HG03135 (cell line): Measurements from ENCODE around the gene PPP1R16B.
A peak's percentile ranks its signal among the peaks of the same experiment; 100 is the strongest.
"Not testable (repeated sequence)": the region's sequence is repeated elsewhere in the genome, so short reads cannot be mapped to it uniquely, and the experiment has no call there.

Source experiments
- ATAC-seq: cut with Tn5 transposase; IDR thresholded peaks from one replicate; pipeline ENCODE4 v1.9.1; 2021; ENCODE audit warnings: mild to moderate bottlenecking, moderate library complexity; ENCODE audit not compliant: unreplicated experiment

Gene PPP1R16B

GRCh38 chr20:38791291-38791690 lies 14.2 kb upstream of the PPP1R16B start:
- no peak for ATAC-seq

DNA sequence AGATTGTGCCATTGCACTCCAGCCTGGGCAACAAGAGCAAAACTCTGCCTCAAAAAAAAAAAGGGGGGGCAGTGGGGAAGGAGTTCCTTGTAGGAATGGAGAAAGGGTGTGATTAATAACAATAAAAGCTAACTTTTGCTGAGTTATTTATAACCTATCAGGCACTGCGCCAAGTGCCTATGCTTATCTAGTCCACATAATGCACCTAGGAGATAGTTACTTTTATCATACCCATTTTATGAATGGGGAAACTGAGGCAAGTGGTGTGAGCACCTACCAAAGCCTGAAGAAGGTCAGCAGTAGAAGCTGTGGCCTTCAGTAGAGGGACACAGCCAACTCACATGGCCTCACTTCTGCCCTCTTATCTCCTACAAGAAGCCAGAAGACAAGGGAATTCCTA lies 13.6 kb upstream of the PPP1R16B start:
- ATAC-seq = no peak

GRCh38 chr20:38794057-38794456 lies 11.4 kb upstream of the PPP1R16B start:
- not testable (repeated sequence) for ATAC-seq

- no peak for ATAC-seq
Measured at GRCh38 chr20:38798266-38798665, 7.2 kb upstream of the PPP1R16B start.

GRCh38 chr20:38799203-38799602 lies 6.3 kb upstream of the PPP1R16B start:
- no peak for ATAC-seq

- no peak for ATAC-seq
Measured at GRCh38 chr20:38800882-38801281, 4.6 kb upstream of the PPP1R16B start.

DNA sequence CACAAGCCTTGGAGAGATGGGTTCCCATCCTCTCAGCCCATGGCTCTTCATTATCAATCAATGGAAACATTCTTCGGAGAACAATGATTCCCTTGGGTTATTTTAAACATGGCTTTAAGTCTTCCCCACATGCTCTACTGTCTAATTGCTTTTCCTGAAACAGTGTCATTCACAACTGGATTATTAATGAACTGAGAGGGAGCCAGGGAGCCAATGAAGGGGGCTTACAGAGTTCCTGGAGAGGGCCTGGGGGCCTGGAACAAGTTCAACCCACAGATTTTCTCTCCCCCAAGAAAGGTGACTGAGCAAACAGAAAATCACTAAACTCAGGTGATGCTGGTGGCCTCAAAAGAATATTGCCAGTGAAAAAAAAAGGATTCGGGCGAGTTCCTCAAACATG lies 1.3 kb upstream of the PPP1R16B start:
- ATAC-seq = no peak

GRCh38 chr20:38804682-38805501 lies 605 bp upstream of the PPP1R16B start:
- peak; percentile 41 for ATAC-seq

DNA sequence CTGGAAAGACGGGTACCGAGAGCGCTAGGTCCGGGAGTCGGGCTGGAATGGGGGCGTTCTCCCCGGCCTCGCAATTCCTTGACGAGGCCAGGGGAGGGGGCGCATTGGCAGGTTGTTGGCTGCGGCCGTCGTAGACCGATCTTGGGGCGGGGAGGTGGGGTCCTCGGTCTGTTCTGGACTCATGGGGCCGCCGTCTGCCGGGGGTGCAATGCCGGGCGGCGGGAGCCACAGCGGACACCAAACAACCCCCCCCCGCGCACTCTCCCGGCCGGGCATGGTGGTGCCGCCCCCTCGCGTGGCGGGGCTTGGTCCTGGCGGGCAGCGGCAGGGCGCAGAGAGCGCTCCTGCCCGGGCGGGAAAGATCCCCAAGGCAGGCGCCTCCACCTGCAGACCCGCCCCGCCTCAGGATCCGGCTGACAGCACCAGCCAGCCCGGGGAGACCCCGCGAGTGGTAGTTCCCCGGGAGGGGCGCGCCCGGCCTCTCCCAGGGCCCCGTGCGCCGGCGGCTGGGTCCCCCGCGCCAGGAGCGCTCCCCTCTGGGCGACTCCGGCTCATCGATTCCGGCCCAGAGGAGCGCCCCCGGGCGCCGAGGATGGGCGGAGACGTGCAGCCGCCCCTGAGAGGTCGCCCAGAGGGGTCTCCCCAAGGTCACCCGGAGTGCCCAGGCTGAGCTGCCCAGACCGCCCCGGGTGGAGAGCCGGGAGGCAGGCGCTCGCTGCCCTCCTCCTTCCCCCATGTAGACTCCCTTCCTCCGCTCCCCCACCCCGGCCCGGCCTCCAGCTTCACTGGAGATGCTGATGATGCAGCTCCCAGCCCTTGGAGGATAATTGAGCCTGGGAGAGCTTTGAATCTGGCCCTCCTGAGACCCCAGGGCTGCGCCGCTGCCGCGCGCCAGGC lies 709 bp downstream of the PPP1R16B start:
- no peak for ATAC-seq

DNA sequence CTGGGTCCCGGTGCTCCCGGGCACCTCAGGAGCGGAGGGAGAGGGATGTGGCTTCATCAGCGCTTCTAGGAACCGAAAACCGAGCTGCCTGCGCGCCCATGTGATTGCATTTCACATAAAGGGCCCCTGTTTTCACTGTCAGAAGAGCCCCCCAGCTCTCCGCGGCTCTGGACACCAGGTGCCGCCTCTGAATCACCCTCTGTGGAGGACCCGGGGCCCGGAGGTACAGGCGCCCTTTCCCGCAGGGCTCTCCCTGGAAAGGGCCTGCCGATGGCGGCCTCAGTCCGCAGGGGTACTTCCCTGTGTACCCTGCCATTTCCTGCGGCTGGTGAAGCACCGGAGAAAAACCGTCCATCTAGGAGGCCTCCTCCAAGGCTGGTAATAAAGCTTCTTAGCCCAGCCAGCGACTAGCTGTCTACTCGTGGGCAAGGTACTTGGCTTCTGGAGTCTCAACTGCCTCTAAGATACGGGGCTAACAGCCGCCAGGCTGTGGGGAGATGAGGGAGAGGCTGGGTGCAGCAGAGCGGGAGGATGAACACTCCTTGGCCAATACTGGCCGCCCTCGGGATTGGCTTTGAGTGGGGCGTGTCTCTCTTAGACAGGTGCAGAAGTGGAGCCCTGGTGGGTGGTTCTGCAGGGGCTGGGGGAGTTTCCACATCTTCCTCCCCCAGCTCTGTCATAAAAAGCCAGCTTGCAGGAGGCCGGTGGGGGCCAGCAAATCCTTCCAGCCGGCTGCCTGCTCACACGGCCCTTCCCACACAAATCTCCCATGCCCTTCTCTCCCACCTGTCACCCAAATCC lies 1.6 kb downstream of the PPP1R16B start:
- ATAC-seq = no peak

- ATAC-seq = no peak
Measured at GRCh38 chr20:38809942-38810341, 4.4 kb downstream of the PPP1R16B start.

DNA sequence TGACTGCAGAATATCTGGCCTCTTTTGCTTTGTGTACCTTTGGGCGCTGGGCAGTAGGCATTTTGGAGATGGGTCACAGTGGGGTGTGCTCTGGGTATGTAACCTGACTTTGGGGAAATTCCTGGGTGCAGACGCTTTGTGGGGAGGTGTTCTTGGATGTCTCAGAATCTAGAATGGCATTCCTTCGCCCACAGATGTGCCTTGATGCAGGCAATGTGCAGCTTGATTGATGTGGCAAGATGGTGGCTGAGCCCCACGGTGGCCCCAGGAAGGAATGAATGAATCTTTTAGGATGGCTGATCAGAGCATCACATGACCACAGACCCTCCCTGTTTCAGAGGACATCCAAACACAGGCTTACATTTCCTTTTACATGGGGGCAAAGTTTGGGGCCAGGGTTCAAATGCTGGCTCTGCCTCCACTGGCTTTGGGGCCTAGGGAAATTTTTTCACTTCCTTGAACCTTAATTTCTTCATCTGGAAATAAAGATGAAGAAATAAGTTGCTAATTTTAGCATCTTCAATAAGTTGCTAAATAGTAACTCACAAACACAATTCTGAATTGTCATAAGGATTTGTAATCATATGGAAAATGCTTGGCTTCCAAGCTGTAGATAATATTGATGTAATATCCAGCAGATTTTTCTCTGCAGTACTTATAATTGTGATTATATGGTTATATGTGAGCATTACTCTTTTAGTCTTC lies 5.6 kb downstream of the PPP1R16B start:
- ATAC-seq = no peak

DNA sequence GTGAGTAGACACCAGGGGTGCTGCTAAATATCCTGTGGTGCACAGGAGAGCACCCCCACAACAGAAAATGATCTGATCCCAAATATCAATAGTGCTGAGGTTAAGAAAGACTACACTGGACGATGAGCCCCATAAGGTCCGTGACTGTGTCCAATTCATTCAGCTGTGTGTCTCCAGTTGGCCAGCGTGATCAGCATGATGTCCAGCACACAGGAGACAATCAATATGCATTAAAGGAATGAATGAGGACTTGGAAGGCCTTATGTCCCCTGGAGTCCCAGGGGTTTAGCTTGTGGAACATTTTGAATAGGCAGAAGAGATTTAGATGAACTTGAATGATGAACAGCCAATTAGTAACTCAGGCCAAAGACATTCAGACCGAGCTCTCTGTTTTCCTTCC lies 6.3 kb downstream of the PPP1R16B start:
- ATAC-seq = no peak

DNA sequence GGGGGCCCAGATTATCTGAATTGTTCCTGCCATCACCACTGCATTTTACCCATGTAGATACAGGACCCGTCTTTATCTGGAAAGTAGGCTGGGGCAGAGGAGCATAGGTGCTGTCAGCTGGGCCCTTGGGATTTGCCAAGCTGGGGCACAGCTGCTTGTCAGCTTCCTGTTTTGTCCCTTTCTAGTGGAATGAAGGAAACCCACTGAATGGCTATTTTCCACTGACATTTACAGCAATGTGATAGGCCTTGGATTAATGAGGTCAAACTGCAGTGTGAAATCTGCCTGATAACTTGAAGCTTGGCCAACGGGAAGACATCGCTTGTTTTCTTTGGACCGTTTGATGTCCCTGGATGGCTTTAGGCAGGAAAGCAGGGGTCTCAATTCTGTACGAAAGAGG lies 6.7 kb downstream of the PPP1R16B start:
- no peak for ATAC-seq

DNA sequence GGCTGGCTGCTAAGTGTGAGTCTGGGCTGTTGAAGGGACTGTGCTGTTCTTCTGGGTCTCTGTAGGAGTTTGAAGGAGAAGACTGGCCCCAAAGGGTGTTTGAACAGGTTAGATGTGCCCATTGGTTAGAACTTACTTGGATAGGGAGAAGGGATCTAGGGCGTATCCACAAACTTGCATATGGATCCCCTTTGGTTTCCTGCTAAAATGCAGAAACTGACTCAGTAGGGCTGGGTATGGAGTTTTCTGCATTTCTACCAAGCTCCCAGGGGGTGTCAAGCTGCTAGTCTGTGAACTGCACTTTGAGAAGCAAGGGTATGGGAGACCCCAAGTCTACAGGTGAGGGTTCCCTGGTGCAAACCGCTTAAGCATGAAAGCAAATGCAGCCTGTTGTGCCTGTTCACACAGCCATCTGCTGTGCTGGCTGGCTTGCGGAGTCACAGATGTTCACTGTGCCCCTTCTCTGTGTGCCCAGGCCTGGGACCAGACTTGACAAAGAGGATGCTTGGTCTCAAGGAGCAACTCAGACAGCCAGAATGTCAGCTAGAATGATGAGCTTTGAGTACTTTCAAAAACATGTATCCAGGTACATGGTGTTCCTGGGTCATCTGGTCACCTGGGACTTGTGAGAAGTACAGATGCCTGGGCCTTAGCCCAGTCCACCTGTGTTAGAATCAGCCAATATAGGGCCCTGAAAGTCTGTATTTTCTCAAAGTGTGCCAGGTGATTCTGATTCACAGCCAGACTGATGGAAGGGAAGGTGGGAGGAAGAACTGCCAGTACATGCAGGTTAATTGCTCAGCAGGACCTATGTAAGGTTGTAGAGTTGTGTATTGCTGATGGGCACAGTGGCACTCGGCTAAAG lies 7.4 kb downstream of the PPP1R16B start:
- no peak for ATAC-seq

- not testable (repeated sequence) for ATAC-seq
Measured at GRCh38 chr20:38813574-38813962, 8.1 kb downstream of the PPP1R16B start.

GRCh38 chr20:38815446-38815845 lies 9.9 kb downstream of the PPP1R16B start:
- ATAC-seq = no peak

- no peak for ATAC-seq
Measured at GRCh38 chr20:38818113-38819065, 12.9 kb downstream of the PPP1R16B start.

DNA sequence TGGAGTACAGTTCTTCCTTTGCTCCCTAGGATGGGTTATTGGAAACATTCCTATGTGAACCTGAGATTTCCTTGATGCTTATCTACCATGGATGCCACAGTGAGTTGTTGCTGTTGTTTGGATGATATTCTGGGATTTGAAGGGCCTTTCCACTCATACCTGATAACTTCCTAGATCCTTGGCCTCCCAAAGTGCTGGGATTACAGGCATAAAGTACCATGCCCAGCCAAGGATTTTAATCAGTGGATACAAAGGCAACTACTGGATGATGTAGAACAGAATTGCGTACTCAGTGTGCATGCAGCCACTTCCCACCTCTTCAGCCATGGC lies 20.0 kb downstream of the PPP1R16B start:
- no peak for ATAC-seq
